Measurements from ENCODE around the gene C1orf159. TPM values are rescaled to one million over a fixed set of nuclear protein-coding genes. Genes with fewer than 3 reads are reported as not detected.

The C1orf159 gene
- polyA plus RNA-seq, 12 donors: 3.5 to 11.4 (median 5.6) TPM; not detected in 1

DNA sequence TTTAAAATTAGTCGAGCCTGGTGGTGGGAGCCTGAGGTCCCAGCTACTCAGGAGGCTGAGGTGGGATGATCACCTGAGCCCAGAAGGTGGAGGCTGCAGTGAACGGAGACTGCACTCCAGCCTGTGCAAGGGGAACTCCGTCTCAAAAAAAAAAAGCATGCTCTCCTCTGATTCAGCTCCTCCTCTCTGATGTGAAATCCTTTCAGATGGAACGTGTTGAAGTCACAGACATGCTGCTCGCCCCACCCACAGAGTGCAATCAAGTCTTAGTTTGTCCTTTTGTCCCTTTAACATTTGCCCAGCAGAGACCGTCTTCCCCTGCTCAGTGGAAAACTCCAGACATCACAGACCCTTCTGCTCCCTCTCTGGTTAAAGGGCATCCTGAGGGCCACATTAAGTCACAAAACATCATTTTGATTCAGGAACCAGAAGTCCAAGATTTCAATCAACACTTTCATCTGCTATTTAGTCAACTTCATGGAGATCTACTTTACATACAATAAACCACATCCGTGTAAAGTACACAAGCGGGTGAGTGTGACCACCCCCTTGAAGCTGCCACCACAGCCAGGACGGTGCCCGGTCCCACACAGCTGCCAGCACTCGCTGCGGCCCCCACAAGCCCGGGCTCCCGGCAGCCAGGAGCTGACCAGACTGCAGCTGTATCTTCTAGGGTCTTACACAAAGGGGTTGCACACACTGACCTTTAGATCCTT, 22.8 kb downstream of the C1orf159 start:
- DNase-seq: no peak

DNA sequence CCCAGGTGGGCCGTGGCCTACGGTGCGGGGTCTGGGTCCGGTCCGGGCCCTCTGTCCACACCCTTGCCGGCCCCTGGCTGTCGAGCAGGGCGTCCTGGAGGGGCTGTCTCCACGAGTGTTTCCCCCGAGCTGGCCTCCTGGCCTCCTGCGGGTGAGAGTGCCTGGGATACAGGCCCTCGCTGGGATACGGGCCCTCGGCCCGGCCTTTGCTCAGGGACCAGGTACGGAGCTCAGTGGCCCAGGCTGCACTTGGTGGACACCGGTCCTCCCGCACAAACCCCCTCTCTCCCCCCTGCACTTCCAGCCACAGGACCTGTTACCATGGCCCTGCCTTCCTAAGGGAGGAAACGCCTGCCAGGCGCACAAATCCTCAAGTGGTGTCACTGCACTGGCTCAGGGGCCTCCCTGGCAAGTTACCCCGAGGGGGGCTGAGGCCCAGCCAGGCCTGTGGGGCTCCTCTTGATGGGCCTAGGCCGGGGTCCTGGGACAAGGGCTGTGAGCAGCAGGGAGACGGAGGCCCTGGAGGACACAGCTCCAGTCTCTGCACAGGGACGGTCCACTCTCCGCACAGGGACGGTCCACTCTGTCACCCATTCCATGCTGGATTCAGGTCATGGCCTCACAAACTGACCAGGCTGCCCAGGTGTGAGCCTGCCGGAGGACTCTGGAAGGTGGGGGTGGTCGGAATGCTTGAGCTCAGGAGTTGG, 23.6 kb downstream of the C1orf159 start:
- DNase-seq: no peak

GRCh38 chr1:1091344-1092148, 24.3 kb downstream of the C1orf159 start:
- no peak for DNase-seq

GRCh38 chr1:1090424-1091343, 25.2 kb downstream of the C1orf159 start:
- no peak for DNase-seq

DNA sequence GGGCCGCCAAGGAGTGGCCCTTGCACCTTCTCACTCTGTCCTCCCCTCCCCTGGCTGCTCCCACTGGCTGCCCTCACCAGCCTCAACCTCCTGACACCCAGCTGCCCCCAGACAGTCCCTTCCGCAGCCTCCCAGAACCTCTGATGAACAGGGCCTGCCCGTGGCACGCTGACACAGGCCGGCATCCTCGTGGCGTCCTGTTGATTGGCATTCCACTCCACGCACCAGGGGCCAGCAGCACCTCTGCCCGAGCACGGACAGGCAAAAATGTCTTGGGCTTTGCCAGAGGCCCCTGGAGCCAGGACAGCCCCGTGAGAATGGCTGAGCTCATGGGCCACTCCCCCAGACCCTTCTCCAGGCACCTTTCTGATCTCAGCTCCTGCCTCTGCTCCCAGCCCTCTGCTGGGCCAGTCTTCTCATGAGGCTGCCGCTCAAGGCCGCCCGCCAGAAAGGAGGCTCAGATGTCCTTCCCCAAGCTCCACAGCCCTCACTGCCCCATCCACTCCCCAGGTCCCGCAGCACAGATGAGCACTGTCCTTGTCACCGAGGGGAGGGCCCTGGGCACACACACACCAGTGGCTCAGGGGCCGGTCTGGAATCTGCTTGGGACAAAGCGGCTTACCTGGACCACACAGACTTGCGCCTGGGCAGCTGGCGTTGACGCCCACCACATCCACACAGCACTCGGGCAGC, 26.0 kb downstream of the C1orf159 start:
- no peak for DNase-seq

DNA sequence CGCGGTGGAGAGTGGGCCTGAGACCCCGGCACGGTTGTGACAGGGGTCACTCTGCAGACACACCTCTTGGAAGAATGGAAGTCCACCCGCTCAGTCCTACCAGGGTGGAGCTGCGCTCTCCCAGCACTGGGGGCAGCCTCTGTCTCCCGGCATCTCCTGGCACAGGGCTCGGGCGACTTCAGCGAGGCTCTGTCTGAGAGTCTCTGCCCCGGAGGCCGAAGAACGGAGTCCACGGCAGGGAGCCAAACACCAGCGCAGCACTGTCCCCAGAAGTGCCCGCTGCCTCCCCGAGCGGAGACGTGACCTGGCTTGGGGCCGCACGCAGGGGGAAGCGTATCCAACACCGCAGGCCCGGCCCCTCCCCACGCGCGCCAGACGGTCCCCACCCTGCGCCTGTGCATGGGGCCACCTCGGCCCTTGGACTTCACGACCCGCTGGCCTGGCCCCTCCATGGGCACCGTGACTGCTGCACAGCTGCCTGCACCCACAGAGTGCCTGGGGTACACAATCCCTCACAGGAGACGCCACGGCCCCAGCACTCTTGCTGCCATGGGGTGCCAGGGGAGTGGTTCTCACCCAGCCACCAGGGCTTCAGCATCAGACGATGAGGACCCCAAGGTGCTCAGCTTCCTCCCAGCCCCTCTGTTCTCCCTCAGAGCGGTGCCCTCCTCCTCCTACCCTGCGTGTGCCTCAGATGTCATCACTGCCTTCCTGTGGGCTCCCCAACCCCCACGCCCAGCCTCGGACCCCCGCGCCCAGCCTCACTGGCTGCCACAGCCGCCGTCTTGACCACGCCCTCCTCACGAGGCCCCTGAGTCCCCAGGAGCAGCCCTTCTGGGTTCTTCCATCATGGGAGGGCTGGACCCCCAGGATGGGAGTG, 26.8 kb downstream of the C1orf159 start:
- DNase-seq: no peak

DNA sequence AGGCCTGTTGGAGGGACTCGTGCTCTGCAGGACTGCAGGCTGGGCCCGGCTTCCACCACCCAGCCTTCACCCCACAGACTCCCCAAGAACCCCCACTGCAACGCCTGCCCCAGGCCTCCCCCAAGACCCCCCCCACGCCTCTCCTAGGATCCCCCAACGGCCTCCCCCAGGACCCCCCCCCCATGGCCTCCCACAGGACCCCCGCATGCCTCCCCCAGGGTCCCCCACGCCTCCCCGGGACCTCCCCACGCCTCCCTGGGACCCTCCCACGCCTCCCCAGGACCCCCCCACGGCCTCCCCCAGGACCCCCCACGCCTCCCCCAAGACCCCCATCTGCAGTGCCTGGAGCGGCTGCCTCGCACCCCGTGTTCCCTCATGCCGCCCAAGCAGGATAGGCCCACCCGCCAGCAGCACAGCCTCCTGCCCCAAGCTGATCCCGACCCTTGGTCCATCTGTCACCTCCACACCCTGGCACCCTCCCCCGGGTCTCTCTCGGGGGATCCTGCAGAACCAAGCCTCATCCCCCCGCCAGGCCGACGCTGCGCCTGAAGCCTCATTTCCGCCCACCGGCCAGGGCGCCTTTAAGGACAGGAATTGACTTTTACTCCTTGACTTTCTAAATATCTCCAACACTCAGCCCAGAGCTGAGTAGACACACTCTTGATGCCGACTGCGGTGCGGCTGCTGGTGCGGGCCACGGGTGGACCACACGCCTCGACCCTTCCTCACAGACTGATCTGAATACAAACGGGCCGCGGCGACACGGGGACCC, 27.7 kb downstream of the C1orf159 start:
- no peak for DNase-seq

- DNase-seq: no peak
These were observed 28.4 kb downstream of the C1orf159 start for GRCh38 chr1:1087351-1088028.

DNA sequence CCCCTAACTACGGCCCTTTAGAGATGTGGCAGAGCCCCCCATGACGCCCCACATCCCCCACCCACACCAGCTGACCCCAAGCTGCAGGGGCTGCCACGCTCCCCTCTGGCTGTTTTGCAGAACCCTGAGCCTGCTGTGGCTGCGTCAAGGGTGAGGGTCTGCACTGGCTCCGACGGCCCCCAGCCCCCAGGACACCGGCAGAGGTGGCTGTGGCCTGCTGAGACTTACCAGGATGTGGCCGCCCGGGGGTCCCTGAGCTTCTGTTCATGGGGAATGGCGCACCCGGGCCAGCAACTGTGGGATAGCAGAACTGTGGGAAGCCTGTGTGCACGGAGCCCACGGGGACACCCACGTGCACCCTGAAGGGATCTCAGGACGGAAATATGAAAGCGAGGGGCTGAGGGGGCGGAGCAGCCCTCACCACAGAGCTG, 29.0 kb downstream of the C1orf159 start:
- DNase-seq: no peak

- no peak for DNase-seq
These were observed 29.7 kb downstream of the C1orf159 start for GRCh38 chr1:1085911-1086841.

DNA sequence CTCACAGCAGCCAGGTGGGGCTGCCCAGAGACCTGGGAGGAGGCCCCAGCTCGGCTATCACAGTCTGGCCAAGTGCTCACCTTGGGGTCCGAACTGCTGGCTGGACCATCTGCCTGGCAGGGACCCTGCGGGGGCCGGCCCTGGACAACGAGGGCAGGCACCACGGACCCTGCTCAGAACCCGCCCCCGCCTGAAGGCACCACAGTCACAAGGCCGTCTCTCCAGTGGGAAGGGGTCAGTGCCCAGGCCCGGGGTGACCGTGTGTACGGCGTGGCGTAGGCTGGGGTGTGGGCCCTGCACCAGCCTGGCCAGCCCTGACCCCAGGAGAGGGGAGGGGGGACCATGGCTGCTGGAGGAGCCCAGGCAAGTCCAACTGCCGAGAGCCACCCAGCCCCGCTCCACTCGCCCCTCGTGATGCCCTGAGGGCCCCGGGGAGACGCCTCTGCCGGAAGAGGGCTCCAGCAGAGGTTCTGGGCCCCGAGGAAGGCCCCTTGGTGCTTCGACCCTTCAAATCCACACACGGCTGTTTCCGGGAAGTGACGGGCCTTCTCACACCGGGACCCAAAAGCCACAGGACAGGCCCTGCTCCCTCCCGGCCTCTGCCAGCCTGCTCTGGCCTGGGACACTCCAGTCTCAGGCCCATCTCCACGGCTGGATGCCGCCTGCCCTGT, 30.6 kb downstream of the C1orf159 start:
- DNase-seq: no peak

DNA sequence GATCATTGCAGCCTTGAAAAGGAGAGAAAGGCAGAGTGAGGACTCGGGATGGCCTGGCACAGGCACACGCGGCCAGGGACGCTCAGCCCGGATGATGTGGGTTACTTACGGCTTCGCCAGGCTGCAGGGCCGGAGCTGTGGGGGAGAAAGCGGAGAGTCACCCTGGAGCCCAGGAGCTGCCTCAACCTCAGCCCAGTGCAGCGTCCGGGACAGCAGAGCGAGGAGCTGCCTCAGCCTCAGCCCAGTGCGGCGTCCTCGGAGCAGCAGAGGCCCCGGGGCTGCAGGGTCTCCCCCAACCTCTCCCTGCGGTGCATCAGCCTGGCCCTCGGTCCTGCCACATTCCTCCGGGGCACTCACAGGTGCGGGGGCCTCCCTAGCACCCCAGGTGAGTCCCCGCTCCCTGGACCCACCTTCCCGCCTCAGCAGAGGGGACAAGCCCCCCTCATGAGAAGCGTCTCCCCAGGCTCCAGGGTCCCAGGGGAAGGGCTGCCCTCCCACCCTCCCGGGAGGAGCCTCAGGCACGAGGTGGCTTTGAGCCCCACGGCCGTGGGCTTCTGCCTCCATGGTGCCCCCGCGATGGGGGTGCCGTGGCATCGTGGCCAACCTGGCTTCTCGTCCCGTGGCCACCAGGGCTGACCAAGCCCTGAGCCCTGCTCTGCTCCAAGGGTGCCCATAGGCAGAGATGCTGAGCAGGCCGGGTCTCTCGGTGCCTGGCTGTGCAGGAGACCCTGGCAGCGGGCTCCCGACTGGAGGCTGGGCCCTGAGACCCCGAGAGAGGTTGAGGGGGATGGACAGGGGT, 31.3 kb downstream of the C1orf159 start:
- DNase-seq: no peak

DNA sequence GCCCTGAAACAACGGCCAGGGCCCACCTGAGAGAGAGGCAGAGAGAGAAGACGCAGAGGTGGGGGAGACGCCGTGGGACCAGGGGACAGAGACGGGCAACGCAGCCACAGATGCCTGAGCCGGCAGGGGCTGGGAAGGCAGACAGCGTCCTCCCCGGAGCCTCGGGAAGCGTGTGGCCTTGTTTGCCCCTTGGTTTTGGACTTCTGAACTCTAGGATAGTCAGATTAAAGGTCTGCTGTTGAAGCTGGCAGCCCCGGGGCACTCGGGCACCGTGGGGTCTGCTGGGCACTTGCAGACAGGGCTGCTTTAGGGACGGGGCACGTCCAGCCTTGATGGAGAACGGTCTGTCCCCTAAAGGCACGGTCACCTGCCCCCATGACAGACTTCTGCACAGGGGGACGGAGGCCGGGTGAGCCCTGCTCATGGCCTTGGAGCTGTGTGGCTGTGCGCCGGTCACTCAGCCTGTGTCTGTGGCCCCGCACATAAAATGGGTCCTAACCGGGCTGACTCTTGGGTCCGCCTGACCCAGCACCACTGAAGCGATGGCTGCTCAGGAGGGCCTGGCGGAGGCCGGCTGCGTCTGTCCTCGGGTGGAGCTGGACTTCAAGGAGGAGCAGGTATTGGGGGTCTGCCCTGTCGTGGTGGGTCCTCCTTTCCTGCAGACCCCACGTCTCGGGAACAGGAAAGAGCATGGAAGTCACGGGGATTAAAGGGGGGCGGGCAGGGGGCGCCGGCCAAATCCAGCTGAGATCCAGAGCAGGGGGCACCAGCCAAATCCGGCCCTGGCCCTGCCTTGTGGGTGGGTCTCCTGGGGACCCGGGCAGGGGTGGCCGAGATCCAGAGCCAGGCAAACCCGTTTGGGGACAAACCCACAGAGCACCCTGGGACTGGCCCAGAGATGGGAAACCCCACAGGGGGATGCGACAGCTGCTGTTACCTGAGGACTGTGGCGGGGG, 32.2 kb downstream of the C1orf159 start:
- no peak for DNase-seq

- DNase-seq: no peak
These were observed 33.0 kb downstream of the C1orf159 start for GRCh38 chr1:1082776-1083415.
